ENCODE data around the gene GPR137B.
A peak's percentile ranks its signal among the peaks of the same experiment; 100 is the strongest.

GPR137B gene

DNA sequence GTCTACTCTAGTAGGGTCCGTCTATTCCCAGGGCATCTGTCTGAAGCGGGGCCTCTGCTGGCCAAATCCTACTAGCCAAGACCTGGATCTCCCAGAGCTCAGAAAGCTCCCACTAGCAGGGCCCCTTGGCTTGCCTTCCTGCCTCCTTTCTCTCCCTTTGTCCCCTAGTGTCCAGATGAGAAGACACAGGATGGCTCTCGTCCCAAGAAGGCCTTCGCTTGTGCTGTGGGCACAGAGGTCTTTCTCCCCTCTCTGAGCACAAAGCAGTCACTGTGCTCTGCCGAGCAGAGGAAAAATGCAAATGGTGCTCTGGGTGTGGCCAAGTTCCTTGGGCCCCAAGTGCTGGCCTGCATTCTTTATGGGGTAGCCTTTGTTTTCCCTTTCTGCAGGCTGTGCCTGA lies 13.0 kb upstream of the GPR137B start:
- H3K27ac Mint-ChIP-seq = no peak overlapping the region
- H3K27me3 Mint-ChIP-seq = peaks cover 2% of the 10 kb centered on the region

DNA sequence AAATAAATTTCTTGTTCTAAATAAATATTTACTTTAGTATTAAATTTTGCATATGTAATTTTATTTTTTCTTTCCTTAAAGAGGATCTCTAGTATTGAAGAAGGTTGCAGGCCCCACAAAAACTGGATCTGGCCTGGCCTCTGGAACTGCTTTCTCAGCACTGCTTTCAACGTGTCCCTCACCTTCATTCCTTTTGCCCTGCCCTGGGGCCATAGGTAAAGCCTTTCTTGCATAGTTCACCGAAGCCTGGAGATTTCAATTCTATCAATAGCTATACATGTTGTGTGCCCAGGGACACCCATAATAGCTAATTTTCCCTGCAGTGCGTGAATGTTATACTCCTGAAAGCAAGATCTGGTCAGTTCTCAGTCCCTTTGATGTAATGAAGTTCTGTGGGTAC lies 12.0 kb upstream of the GPR137B start:
- H3K9me3 Mint-ChIP-seq = no peaks in the 10 kb centered on the region
- no peaks in the 10 kb centered on the region for H3K4me1 Mint-ChIP-seq (ENCODE audit: low read depth)
- H3K27me3 Mint-ChIP-seq = peaks cover 9% of the 10 kb centered on the region
- H3K27ac Mint-ChIP-seq = no peak overlapping the region
- no peak overlapping the region for H3K4me3 Mint-ChIP-seq
- no peaks in the 10 kb centered on the region for H3K36me3 Mint-ChIP-seq (ENCODE audit: low read depth)

More for the DNA sequence above, 13.0 kb upstream of the GPR137B start:
- Mint-ChIP-seq H3K9me3 (no peaks in the 10 kb centered on the region), H3K4me3 (no peak overlapping the region), H3K36me3 (ENCODE audit: low read depth) (no peaks in the 10 kb centered on the region), H3K4me1 (ENCODE audit: low read depth) (no peaks in the 10 kb centered on the region)

- no peak overlapping the region for H3K4me3 Mint-ChIP-seq
- H3K27ac Mint-ChIP-seq = no peak overlapping the region
- peaks cover 16% of the 10 kb centered on the region for H3K27me3 Mint-ChIP-seq
- no peaks in the 10 kb centered on the region for H3K9me3 Mint-ChIP-seq
- no peaks in the 10 kb centered on the region for H3K4me1 Mint-ChIP-seq (ENCODE audit: low read depth)
- H3K36me3 Mint-ChIP-seq (ENCODE audit: low read depth) = no peaks in the 10 kb centered on the region
These were observed 10.4 kb upstream of the GPR137B start for GRCh38 chr1:236131916-236132315.

- no peak overlapping the region for H3K4me3 Mint-ChIP-seq
- no peak overlapping the region for H3K27ac Mint-ChIP-seq
- H3K4me1 Mint-ChIP-seq (ENCODE audit: low read depth) = no peaks in the 10 kb centered on the region
- peaks cover 22% of the 10 kb centered on the region for H3K27me3 Mint-ChIP-seq
- H3K36me3 Mint-ChIP-seq (ENCODE audit: low read depth) = no peaks in the 10 kb centered on the region
- H3K9me3 Mint-ChIP-seq = no peaks in the 10 kb centered on the region
These were observed 9.8 kb upstream of the GPR137B start for GRCh38 chr1:236132420-236133046.

DNA sequence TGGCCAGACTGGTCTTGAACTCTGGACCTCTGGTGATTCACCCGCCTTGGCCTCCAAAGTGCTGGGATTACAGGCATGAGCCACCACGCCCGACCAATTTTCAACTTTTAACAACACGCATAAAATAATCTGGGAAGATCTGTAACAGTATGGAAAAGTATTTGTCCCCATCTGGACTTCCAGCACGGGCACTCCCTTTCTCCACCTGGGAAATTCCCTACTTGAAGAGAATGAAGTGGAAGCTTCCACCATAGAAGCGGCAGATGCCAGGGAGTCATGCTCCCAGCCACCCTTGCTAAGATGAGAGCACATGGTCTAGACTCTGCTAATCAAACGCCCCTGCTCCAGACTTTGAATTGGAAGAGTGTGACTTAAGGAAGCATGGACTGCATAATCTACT lies 9.0 kb upstream of the GPR137B start:
- no peaks in the 10 kb centered on the region for H3K9me3 Mint-ChIP-seq
- no peaks in the 10 kb centered on the region for H3K4me1 Mint-ChIP-seq (ENCODE audit: low read depth)
- no peak overlapping the region for H3K27ac Mint-ChIP-seq
- no peak overlapping the region for H3K4me3 Mint-ChIP-seq
- H3K27me3 Mint-ChIP-seq = peaks cover 28% of the 10 kb centered on the region
- no peaks in the 10 kb centered on the region for H3K36me3 Mint-ChIP-seq (ENCODE audit: low read depth)

DNA sequence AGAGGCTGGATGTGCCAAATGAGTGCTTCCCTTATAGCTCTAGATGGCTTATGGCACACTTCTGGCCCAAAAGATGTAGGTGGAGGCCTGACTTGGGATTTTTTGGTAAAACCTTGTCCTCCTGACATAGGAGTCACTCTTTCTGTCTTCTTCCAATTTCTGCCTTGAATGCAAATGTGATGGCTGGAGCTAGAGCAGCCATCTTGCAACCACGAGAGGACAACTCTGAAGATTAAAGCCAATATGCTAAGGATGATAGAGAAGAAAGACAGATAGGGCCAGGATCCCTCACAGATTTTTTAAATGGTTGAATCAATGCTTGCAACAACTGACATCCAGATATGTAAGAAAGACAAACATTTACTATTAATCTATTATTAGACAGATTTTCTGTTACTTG lies 8.5 kb upstream of the GPR137B start:
- H3K4me3 Mint-ChIP-seq = no peak overlapping the region
- no peaks in the 10 kb centered on the region for H3K36me3 Mint-ChIP-seq (ENCODE audit: low read depth)
- peaks cover 33% of the 10 kb centered on the region for H3K27me3 Mint-ChIP-seq
- no peak overlapping the region for H3K27ac Mint-ChIP-seq
- H3K4me1 Mint-ChIP-seq (ENCODE audit: low read depth) = no peaks in the 10 kb centered on the region
- H3K9me3 Mint-ChIP-seq = no peaks in the 10 kb centered on the region

DNA sequence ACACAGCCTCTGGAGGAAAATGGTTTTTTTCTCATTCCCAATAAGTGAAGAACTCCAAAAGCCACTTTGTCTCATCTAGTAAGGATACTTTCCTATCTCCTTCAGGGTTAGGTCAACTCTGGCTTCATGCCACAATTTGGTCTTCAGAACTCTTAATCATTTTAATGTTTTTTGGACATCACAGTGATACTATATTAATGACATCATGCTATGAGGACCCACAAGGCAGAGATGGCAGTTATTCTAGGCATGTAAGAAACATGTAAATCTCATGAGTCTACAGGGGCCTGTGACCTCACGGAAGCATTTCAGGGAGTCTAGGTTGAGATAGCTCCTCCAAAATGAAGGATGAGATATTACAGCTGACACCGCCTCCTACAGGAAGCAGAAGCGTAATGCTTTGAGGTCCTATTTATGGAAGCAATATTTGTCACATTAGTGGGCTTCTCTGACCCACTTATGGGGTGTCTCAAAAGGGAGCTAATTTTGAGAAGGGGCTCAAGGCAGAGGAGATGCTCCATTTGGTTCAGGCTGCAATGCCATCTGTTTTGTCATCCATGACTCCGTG lies 5.0 kb upstream of the GPR137B start:
- no peak overlapping the region for H3K27ac Mint-ChIP-seq
- peaks cover 63% of the 10 kb centered on the region for H3K27me3 Mint-ChIP-seq
- H3K36me3 Mint-ChIP-seq (ENCODE audit: low read depth) = no peaks in the 10 kb centered on the region
- H3K4me3 Mint-ChIP-seq = no peak overlapping the region
- no peaks in the 10 kb centered on the region for H3K4me1 Mint-ChIP-seq (ENCODE audit: low read depth)
- no peaks in the 10 kb centered on the region for H3K9me3 Mint-ChIP-seq

DNA sequence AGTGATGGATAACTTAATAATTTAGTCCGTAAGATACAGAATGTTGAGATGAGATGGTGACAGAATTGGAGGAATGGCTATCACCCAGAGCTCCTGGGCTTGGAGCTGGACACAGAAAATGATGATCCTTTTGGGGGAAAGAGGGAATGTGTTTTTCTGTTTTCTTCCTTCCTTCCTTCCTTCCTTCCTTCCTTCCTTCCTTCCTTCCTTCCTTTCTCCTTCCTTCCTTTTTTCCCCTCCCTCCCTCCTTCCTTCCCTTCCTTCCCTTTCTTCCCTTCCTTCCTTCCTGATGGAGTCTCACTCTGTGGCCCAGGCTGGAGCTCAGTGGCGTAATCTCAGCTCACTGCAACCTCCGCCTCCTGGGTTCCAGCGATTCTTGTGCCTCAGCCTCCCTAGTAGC lies 2.8 kb upstream of the GPR137B start:
- Mint-ChIP-seq H3K27me3 (peaks cover 63% of the 10 kb centered on the region), H3K9me3 (no peaks in the 10 kb centered on the region), H3K4me3 (no peak overlapping the region), H3K4me1 (ENCODE audit: low read depth) (peaks cover 15% of the 10 kb centered on the region), H3K36me3 (ENCODE audit: low read depth) (peaks cover 5% of the 10 kb centered on the region), H3K27ac (no peak overlapping the region)

- peaks cover 6% of the 10 kb centered on the region for H3K36me3 Mint-ChIP-seq (ENCODE audit: low read depth)
- peaks cover 55% of the 10 kb centered on the region for H3K27me3 Mint-ChIP-seq
- peaks cover 25% of the 10 kb centered on the region for H3K4me1 Mint-ChIP-seq (ENCODE audit: low read depth)
- no peak overlapping the region for H3K27ac Mint-ChIP-seq
- peak overlapping the region; percentile 78 for H3K4me3 Mint-ChIP-seq
- no peaks in the 10 kb centered on the region for H3K9me3 Mint-ChIP-seq
These were observed 1.5 kb upstream of the GPR137B start for GRCh38 chr1:236140705-236141446.

GRCh38 chr1:236141447-236142252 lies 689 bp upstream of the GPR137B start:
- no peaks in the 10 kb centered on the region for H3K9me3 Mint-ChIP-seq
- H3K27me3 Mint-ChIP-seq = peaks cover 51% of the 10 kb centered on the region
- peak overlapping the region; percentile 61 for H3K27ac Mint-ChIP-seq
- peak overlapping the region; percentile 78 for H3K4me3 Mint-ChIP-seq
- H3K4me1 Mint-ChIP-seq (ENCODE audit: low read depth) = peaks cover 25% of the 10 kb centered on the region
- peaks cover 13% of the 10 kb centered on the region for H3K36me3 Mint-ChIP-seq (ENCODE audit: low read depth)

DNA sequence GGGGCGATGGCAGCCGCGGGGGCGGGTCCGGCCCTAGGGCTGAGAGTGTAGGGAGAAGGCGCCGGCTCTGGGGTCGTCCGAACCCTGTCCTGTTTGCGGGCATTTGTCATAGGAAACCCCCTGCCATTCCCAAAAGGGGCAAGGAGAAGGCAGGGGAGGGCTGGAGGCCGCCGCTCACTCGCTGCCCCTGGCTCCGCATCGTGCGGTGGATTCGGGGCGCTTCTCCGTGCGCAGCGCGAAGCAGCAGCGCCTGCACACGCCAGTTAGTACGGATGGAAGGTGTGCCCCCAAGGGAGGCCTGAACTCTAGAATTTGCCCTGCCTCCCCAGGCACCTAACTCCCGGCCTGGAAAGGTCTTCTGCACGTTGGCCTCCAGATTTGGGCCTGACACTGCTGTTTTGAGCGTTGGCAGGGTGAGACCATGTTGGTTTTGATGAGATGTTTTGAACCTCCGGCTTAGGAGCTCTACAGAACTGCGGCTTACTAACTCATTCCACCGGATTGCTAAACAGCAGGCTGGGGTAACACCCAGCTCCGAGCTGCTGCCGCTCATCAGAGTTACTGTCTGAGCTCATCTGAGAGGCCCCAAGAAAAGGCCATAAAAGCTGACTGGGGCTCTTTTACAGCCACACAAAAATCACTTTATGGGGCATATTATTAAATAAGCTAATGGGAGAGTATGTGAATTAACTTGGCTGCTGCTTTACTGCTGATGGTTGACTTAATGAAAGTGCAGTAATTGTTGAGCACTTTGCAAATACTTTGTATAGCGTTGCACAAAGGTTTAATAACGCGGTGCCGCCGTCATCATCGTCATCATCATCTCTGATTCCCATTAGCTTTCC lies 987 bp downstream of the GPR137B start:
- peaks cover 26% of the 10 kb centered on the region for H3K4me1 Mint-ChIP-seq (ENCODE audit: low read depth)
- no peaks in the 10 kb centered on the region for H3K9me3 Mint-ChIP-seq
- peak overlapping the region; percentile 92 for H3K4me3 Mint-ChIP-seq
- H3K27me3 Mint-ChIP-seq = peaks cover 39% of the 10 kb centered on the region
- peaks cover 13% of the 10 kb centered on the region for H3K36me3 Mint-ChIP-seq (ENCODE audit: low read depth)
- no peak overlapping the region for H3K27ac Mint-ChIP-seq

DNA sequence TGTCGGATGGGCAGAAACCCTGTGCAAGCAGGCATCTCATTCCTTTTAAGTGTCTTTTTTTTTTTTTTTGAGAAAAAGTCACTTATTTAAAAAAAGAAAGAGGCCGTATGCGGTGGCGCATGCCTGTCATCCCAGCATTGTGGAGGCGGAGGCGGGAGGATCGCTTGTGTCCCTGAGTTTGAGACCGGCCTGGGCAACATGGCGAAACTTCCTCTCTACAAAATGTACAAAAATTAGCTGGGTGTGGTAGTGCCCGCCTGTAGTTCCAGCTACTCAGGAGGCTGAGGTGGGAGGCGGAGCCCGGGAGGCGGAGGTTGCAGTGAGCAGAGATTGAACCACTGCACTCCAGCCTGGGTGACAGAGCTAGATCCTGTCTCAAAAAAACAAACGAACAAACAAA lies 1.7 kb downstream of the GPR137B start:
- Mint-ChIP-seq H3K27me3 (peaks cover 32% of the 10 kb centered on the region), H3K4me3 (peak overlapping the region; percentile 92), H3K27ac (no peak overlapping the region), H3K4me1 (ENCODE audit: low read depth) (peaks cover 31% of the 10 kb centered on the region), H3K9me3 (no peaks in the 10 kb centered on the region), H3K36me3 (ENCODE audit: low read depth) (peaks cover 13% of the 10 kb centered on the region)

GRCh38 chr1:236144446-236145150 lies 2.3 kb downstream of the GPR137B start:
- peaks cover 13% of the 10 kb centered on the region for H3K36me3 Mint-ChIP-seq (ENCODE audit: low read depth)
- H3K27me3 Mint-ChIP-seq = peaks cover 26% of the 10 kb centered on the region
- H3K4me1 Mint-ChIP-seq (ENCODE audit: low read depth) = peaks cover 31% of the 10 kb centered on the region
- no peaks in the 10 kb centered on the region for H3K9me3 Mint-ChIP-seq
- H3K27ac Mint-ChIP-seq = no peak overlapping the region
- H3K4me3 Mint-ChIP-seq = peak overlapping the region; percentile 19

GRCh38 chr1:236147068-236147467 lies 4.7 kb downstream of the GPR137B start:
- peaks cover 13% of the 10 kb centered on the region for H3K36me3 Mint-ChIP-seq (ENCODE audit: low read depth)
- H3K9me3 Mint-ChIP-seq = no peaks in the 10 kb centered on the region
- H3K27me3 Mint-ChIP-seq = peaks cover 4% of the 10 kb centered on the region
- no peak overlapping the region for H3K4me3 Mint-ChIP-seq
- no peak overlapping the region for H3K27ac Mint-ChIP-seq
- H3K4me1 Mint-ChIP-seq (ENCODE audit: low read depth) = peaks cover 31% of the 10 kb centered on the region

Measured in stimulated activated naive CD8-positive, alpha-beta T cell treated with anti-CD3 and anti-CD28 coated beads, Interleukin-15, Interleukin-2, amounts not matched to agents 100 ng/mL and 50 ng/mL, for 24 hours (primary cell).